Liver (tissue), 9 donors: Measurements from ENCODE around the gene AKAP7. TPM values are rescaled to one million over a fixed set of nuclear protein-coding genes. Genes with fewer than 3 reads are reported as not detected.

ENCODE experiments used
- DNase-seq: peaks from one replicate; pipeline ENCODE4 v3.0.0-alpha.2; 2017; ENCODE audit warnings: low spot score
- H3K27ac ChIP-seq, 2 donors: one replicate each; pipeline ENCODE4 v1.7.0; 2013; ENCODE audit warnings: inconsistent platforms in 2 of 2, low read length in 2 of 2, control low read depth in 1 of 2, low read depth in 1 of 2, mild to moderate bottlenecking in 1 of 2
- H3K27me3 ChIP-seq, 4 donors: one replicate each; pipeline versions ENCODE4 v1.6.1 to v1.7.0; 2013; ENCODE audit warnings: low read length in 3 of 4, inconsistent platforms in 1 of 4, mild to moderate bottlenecking in 1 of 4, moderate library complexity in 1 of 4; ENCODE audit not compliant: control insufficient read depth in 4 of 4, insufficient read depth in 4 of 4
- H3K36me3 ChIP-seq, 4 donors: one replicate each; pipeline versions ENCODE4 v1.6.1 to v1.7.0; 2013; ENCODE audit warnings: low read length in 3 of 4, mild to moderate bottlenecking in 3 of 4, low read depth in 1 of 4, moderate library complexity in 1 of 4; ENCODE audit not compliant: control insufficient read depth in 4 of 4, insufficient read depth in 3 of 4
- H3K4me1 ChIP-seq, 4 donors: one replicate each; pipeline versions ENCODE4 v1.6.1 to v1.7.0; 2013; ENCODE audit warnings: low read length in 3 of 4, mild to moderate bottlenecking in 3 of 4, moderate library complexity in 1 of 4; ENCODE audit not compliant: control insufficient read depth in 4 of 4, insufficient read depth in 4 of 4
- H3K4me3 ChIP-seq, 3 donors: one replicate each; pipeline versions ENCODE4 v1.6.1 to v1.7.0; 2013; ENCODE audit warnings: low read length in 3 of 3, control low read depth in 1 of 3, low read depth in 1 of 3, mild to moderate bottlenecking in 1 of 3
- H3K9ac ChIP-seq, 2 donors: one replicate each; pipeline ENCODE4 v1.7.0; 2013; ENCODE audit warnings: low read length in 2 of 2, mild to moderate bottlenecking in 2 of 2, moderate library complexity in 2 of 2, control low read depth in 1 of 2, low read depth in 1 of 2
- H3K9me3 ChIP-seq, 4 donors: one replicate each; pipeline versions ENCODE4 v1.6.1 to v1.7.0; 2013; ENCODE audit warnings: low read length in 3 of 4; ENCODE audit not compliant: control insufficient read depth in 4 of 4
- EGR1 ChIP-seq, 2 donors: IDR thresholded peaks; 2 replicates each; pipeline ENCODE4 v1.6.1; 2016 to 2018; ENCODE audit warnings: antibody characterized with exemption in 2 of 2, low read depth in 2 of 2
- FOXA1 ChIP-seq: IDR thresholded peaks from 2 replicates; pipeline ENCODE4 v1.6.1; 2016; ENCODE audit warnings: antibody characterized with exemption
- FOXA2 ChIP-seq: IDR thresholded peaks from 2 replicates; pipeline ENCODE4 v1.6.1; 2016; ENCODE audit warnings: antibody characterized with exemption
- GABPA ChIP-seq, 2 donors: IDR thresholded peaks in 1 of 2; conservative IDR thresholded peaks in 1 of 2; 2 replicates each; pipeline ENCODE4 v1.6.1; 2016; ENCODE audit warnings: antibody characterized with exemption in 2 of 2, mild to moderate bottlenecking in 1 of 2, moderate library complexity in 1 of 2
- HNF4A ChIP-seq, 2 donors: conservative IDR thresholded peaks; 2 replicates each; pipeline ENCODE4 v1.6.1; 2016; ENCODE audit warnings: antibody characterized with exemption in 2 of 2, mild to moderate bottlenecking in 2 of 2
- HNF4G ChIP-seq: IDR thresholded peaks from 2 replicates; pipeline ENCODE4 v1.6.1; 2016; ENCODE audit warnings: antibody characterized with exemption
- JUND ChIP-seq, 2 donors: IDR thresholded peaks; 2 replicates each; pipeline ENCODE4 v1.6.1; 2016; ENCODE audit warnings: antibody characterized with exemption in 2 of 2
- NR2F2 ChIP-seq: IDR thresholded peaks from 2 replicates; pipeline ENCODE4 v1.6.1; 2016; ENCODE audit warnings: antibody characterized with exemption
- RAD21 ChIP-seq, 2 donors: IDR thresholded peaks; 2 replicates each; pipeline ENCODE4 v1.6.1; 2016; ENCODE audit warnings: antibody characterized with exemption in 2 of 2, mild to moderate bottlenecking in 2 of 2
- RXRA ChIP-seq, 2 donors: IDR thresholded peaks; 2 replicates each; pipeline ENCODE4 v1.6.1; 2017 to 2018; ENCODE audit warnings: antibody characterized with exemption in 2 of 2, mild to moderate bottlenecking in 1 of 2
- SP1 ChIP-seq: IDR thresholded peaks from 2 replicates; pipeline ENCODE4 v1.6.1; 2018; ENCODE audit warnings: antibody characterized with exemption, mild to moderate bottlenecking
- TAF1 ChIP-seq: conservative IDR thresholded peaks from 2 replicates; pipeline ENCODE4 v1.6.1; 2016; ENCODE audit warnings: antibody characterized with exemption, mild to moderate bottlenecking
- YY1 ChIP-seq: IDR thresholded peaks from 2 replicates; pipeline ENCODE4 v1.6.1; 2016; ENCODE audit warnings: antibody characterized with exemption, mild to moderate bottlenecking
- WGBS: extraction: QIAGEN DNeasy Blood & Tissue Kit; methylation state at CpG from one replicate; pipeline ENCODE4 v1.1.7; 2013; 5-methylcytosine and 5-hydroxymethylcytosine counted together
- polyA plus RNA-seq, 2 donors: library from polyadenylated mRNA; stranded (reverse) in 1 of 2; unstranded in 1 of 2; fragments of 200-250 nt in 1 of 2; fragments of >200 nt in 1 of 2; fragmentation: Nextera tagmentation in 1 of 2; extraction: Ambion mirVana in 1 of 2; gene quantifications; one replicate each; pipeline versions ENCODE4 v1.2.1 to v1.2.3, GENCODE V29; 2013 to 2015
- total RNA-seq, 2 donors: library from RNA; depleted of rRNA; stranded (reverse); fragments of >200 nt; gene quantifications; one replicate each; pipeline ENCODE4 v1.2.3, GENCODE V29; 2014
- TF ChIP-seq, protein P1 (sequence below): IDR thresholded peaks from 2 replicates; pipeline ENCODE4 v1.6.1; 2016; ENCODE audit warnings: antibody characterized with exemption
- TF ChIP-seq, protein P2 (sequence below): IDR thresholded peaks from 2 replicates; pipeline ENCODE4 v1.6.1; 2016; ENCODE audit warnings: antibody characterized with exemption
- TF ChIP-seq, protein P3 (sequence below): fragments of 150-350 bp; IDR thresholded peaks from 2 replicates; pipeline ENCODE4 v1.5.1; 2017; ENCODE audit warnings: improper control_type of control experiment, low read depth, low read length; ENCODE audit not compliant: missing input control
- TF ChIP-seq, protein P4 (sequence below): IDR thresholded peaks from 2 replicates; pipeline ENCODE4 v1.6.1; 2016; ENCODE audit warnings: antibody characterized with exemption, mild to moderate bottlenecking
- TF ChIP-seq, protein P5 (sequence below): IDR thresholded peaks from 2 replicates; pipeline ENCODE4 v1.6.1; 2016; ENCODE audit warnings: antibody characterized with exemption
- donor health status: healthy.
- donor health status: healthy.
- donor health status: healthy.
- donor health status: healthy.
- donor health status: healthy.

Gene AKAP7
- total and polyA plus RNA-seq, 4 donors, result 7.9 to 25.4 (median 17.7) TPM

DNA sequence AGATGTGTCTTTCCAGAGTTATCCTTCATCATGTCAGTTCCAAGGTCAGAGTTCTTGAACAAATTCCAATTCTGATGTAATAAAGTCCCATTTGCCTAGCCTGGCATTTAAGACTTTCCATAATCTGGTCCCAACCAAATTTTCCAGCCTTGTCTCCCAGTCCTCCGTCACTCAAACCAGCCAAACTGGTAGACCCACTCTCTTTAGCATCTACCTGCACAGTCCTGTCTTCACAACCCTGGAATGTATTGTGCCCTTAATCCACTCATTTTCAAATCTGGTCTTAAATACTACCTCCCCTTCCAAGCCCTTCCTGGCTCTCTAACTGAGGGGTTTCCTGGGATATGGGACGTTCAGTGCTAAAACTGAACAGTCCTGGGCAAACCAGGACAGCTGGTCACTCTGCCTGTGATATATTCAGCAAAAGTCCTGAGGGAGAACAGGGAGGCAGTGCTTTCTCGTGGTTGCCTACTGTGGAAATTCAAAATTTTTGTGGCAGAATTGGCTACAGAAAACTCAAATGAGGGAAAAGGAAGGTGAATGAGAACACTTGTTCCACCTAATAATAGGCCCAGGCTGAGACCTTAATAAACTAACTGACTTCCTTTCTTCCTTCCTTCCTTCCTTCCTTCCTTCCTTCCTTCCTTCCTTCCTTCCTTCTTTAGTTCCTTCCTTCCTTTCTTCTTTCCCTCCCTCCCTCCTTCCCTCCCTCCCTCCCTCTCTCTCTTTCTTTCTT lies 10.8 kb upstream of the AKAP7 start:
- DNase-seq, result no peak
- Histone ChIP-seq H3K27ac (no peak overlapping the region), H3K9ac (no peak overlapping the region), H3K4me1 (peaks cover 0 to under 1% (median 0%) of the 10 kb centered on the region in 4 donors), H3K36me3 (no peaks in the 10 kb centered on the region), H3K27me3 (no peaks in the 10 kb centered on the region), H3K9me3 (no peaks in the 10 kb centered on the region), H3K4me3 (no peak overlapping the region)
- WGBS, result 79% methylated on average over 3 of the region's 3 CpGs
- no peak for TF ChIP-seq JUND (IDR thresholded peaks at IDR 0.05)
- no peak for TF ChIP-seq FOXA1

DNA sequence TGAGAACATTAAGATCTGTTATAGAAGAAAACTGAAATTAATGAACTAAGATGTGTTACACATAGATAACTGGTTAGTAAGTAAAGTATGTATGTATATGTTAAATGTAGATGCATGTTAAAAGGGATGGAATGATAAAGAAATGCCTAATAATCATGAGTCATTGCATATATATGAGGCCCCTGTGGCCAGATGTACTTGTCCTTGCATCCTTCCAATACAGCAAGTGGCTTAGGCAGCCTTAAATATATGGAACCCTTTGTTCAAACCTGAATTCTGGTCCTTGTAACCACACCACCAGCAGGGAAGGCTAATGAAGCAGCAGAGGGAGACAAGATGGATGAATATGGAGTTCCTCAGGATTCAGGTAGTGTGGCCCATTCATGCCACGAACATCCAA lies 9.8 kb upstream of the AKAP7 start:
- peaks cover 5 to 9% (median 6%) of the 10 kb centered on the region in 4 donors for H3K4me1 ChIP-seq

More for the DNA sequence above, 9.8 kb upstream of the AKAP7 start:
- WGBS, result 90% methylated on average over 1 of the region's 1 CpG
- Histone ChIP-seq H3K27ac (no peak overlapping the region), H3K9ac (no peak overlapping the region), H3K27me3 (no peaks in the 10 kb centered on the region), H3K4me3 (no peak overlapping the region), H3K9me3 (no peaks in the 10 kb centered on the region), H3K36me3 (no peaks in the 10 kb centered on the region)
- no peak for DNase-seq
- no peak for TF ChIP-seq SP1
- TF ChIP-seq NR2F2, result no peak
- no peak for TF ChIP-seq TAF1
- TF ChIP-seq FOXA2, result no peak
- TF ChIP-seq JUND (IDR thresholded peaks at IDR 0.05), result no peak
- TF ChIP-seq, protein P1, sequence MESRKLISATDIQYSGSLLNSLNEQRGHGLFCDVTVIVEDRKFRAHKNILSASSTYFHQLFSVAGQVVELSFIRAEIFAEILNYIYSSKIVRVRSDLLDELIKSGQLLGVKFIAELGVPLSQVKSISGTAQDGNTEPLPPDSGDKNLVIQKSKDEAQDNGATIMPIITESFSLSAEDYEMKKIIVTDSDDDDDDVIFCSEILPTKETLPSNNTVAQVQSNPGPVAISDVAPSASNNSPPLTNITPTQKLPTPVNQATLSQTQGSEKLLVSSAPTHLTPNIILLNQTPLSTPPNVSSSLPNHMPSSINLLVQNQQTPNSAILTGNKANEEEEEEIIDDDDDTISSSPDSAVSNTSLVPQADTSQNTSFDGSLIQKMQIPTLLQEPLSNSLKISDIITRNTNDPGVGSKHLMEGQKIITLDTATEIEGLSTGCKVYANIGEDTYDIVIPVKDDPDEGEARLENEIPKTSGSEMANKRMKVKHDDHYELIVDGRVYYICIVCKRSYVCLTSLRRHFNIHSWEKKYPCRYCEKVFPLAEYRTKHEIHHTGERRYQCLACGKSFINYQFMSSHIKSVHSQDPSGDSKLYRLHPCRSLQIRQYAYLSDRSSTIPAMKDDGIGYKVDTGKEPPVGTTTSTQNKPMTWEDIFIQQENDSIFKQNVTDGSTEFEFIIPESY, result no peak
- TF ChIP-seq FOXA1, result no peak
- TF ChIP-seq RXRA (IDR thresholded peaks at IDR 0.05), result no peak
- TF ChIP-seq, protein P2, sequence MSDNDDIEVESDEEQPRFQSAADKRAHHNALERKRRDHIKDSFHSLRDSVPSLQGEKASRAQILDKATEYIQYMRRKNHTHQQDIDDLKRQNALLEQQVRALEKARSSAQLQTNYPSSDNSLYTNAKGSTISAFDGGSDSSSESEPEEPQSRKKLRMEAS, result no peak
- TF ChIP-seq YY1, result no peak
- no peak for TF ChIP-seq GABPA (IDR thresholded peaks at IDR 0.05 in 1 of 2, conservative IDR thresholded peaks at IDR 0.05 in 1 of 2)
- TF ChIP-seq, protein P3, sequence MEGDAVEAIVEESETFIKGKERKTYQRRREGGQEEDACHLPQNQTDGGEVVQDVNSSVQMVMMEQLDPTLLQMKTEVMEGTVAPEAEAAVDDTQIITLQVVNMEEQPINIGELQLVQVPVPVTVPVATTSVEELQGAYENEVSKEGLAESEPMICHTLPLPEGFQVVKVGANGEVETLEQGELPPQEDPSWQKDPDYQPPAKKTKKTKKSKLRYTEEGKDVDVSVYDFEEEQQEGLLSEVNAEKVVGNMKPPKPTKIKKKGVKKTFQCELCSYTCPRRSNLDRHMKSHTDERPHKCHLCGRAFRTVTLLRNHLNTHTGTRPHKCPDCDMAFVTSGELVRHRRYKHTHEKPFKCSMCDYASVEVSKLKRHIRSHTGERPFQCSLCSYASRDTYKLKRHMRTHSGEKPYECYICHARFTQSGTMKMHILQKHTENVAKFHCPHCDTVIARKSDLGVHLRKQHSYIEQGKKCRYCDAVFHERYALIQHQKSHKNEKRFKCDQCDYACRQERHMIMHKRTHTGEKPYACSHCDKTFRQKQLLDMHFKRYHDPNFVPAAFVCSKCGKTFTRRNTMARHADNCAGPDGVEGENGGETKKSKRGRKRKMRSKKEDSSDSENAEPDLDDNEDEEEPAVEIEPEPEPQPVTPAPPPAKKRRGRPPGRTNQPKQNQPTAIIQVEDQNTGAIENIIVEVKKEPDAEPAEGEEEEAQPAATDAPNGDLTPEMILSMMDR, result no peak
- no peak for TF ChIP-seq HNF4A (conservative IDR thresholded peaks at IDR 0.05)
- no peak for TF ChIP-seq HNF4G
- TF ChIP-seq, protein P4, sequence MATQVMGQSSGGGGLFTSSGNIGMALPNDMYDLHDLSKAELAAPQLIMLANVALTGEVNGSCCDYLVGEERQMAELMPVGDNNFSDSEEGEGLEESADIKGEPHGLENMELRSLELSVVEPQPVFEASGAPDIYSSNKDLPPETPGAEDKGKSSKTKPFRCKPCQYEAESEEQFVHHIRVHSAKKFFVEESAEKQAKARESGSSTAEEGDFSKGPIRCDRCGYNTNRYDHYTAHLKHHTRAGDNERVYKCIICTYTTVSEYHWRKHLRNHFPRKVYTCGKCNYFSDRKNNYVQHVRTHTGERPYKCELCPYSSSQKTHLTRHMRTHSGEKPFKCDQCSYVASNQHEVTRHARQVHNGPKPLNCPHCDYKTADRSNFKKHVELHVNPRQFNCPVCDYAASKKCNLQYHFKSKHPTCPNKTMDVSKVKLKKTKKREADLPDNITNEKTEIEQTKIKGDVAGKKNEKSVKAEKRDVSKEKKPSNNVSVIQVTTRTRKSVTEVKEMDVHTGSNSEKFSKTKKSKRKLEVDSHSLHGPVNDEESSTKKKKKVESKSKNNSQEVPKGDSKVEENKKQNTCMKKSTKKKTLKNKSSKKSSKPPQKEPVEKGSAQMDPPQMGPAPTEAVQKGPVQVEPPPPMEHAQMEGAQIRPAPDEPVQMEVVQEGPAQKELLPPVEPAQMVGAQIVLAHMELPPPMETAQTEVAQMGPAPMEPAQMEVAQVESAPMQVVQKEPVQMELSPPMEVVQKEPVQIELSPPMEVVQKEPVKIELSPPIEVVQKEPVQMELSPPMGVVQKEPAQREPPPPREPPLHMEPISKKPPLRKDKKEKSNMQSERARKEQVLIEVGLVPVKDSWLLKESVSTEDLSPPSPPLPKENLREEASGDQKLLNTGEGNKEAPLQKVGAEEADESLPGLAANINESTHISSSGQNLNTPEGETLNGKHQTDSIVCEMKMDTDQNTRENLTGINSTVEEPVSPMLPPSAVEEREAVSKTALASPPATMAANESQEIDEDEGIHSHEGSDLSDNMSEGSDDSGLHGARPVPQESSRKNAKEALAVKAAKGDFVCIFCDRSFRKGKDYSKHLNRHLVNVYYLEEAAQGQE, result no peak
- TF ChIP-seq EGR1 (IDR thresholded peaks at IDR 0.05; ENCODE audit: low read depth in 2 of 2), result no peak
- no peak for TF ChIP-seq RAD21 (IDR thresholded peaks at IDR 0.05)
- TF ChIP-seq, protein P5, sequence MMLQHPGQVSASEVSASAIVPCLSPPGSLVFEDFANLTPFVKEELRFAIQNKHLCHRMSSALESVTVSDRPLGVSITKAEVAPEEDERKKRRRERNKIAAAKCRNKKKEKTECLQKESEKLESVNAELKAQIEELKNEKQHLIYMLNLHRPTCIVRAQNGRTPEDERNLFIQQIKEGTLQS, result no peak
